HEK293T (cell line): ENCODE measurements around the gene ZSCAN20.

Source experiments
- ARNT ChIP-seq: fragments of 450-650 bp; IDR thresholded peaks from 2 replicates; pipeline ENCODE4 v1.6.1; 2017; ENCODE audit warnings: mild to moderate bottlenecking
- BHLHE40 ChIP-seq: fragments of 450-650 bp; IDR thresholded peaks from 2 replicates; pipeline ENCODE4 v1.6.1; 2016; ENCODE audit warnings: mild to moderate bottlenecking, moderate library complexity, borderline replicate concordance
- CTBP1 ChIP-seq: fragments of 450-650 bp; IDR thresholded peaks from 2 replicates; pipeline ENCODE4 v1.6.1; 2016; ENCODE audit warnings: borderline replicate concordance
- ELF4 ChIP-seq: fragments of 450-650 bp; IDR thresholded peaks from 2 replicates; pipeline ENCODE4 v1.6.1; 2017; ENCODE audit warnings: antibody characterized with exemption
- FOXA1 ChIP-seq: fragments of 450-650 bp; IDR thresholded peaks from 2 replicates; pipeline ENCODE4 v1.6.1; 2016; ENCODE audit warnings: mild to moderate bottlenecking
- FOXM1 ChIP-seq: fragments of 450-650 bp; IDR thresholded peaks from 2 replicates; pipeline ENCODE4 v1.6.1; 2017; ENCODE audit warnings: mild to moderate bottlenecking, borderline replicate concordance
- HDGF ChIP-seq: fragments of 450-650 bp; IDR thresholded peaks from 2 replicates; pipeline ENCODE4 v1.6.1; 2017; ENCODE audit warnings: antibody characterized with exemption, borderline replicate concordance
- L3MBTL2 ChIP-seq: fragments of 450-650 bp; conservative IDR thresholded peaks from 2 replicates; pipeline ENCODE4 v1.6.1; 2016; ENCODE audit warnings: mild to moderate bottlenecking
- LEF1 ChIP-seq: fragments of 450-650 bp; IDR thresholded peaks from 2 replicates; pipeline ENCODE4 v1.6.1; 2017; ENCODE audit warnings: mild to moderate bottlenecking, borderline replicate concordance
- NFRKB ChIP-seq: fragments of 450-650 bp; IDR thresholded peaks from 2 replicates; pipeline ENCODE4 v1.6.1; 2016; ENCODE audit warnings: mild to moderate bottlenecking, moderate library complexity
- SP1 ChIP-seq: fragments of 450-650 bp; IDR thresholded peaks from 2 replicates; pipeline ENCODE4 v1.6.1; 2017
- TARDBP ChIP-seq: fragments of 450-650 bp; IDR thresholded peaks from 2 replicates; pipeline ENCODE4 v1.6.1; 2016
- ZNF384 ChIP-seq: fragments of 450-650 bp; IDR thresholded peaks from 2 replicates; pipeline ENCODE4 v1.6.1; 2016
- TF ChIP-seq, protein P1 (sequence below): fragments of 450-650 bp; IDR thresholded peaks from 2 replicates; pipeline ENCODE4 v1.6.1; 2016

DNA sequence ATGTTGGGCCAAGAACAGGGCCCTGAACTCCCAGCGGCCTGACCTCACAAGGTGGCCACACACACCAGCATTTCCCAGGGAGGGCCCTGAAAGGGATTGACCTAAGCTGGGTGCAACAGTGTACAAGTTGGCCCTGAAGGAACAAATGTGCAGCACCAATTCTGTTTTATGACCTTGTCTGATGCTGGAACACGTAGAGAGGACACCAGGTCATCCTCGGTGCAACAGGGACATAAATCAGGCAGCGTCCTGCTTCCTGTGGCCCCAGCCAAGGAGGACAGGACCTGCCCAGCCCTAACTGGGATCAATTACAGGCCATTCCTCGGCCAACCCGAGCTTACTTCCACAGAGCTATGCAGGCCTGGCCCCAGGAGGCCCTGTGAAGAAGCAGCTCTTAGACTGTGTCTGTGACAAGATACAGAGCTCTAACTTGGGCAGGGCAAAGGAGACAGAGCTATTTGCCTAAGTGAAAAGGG, 28.7 kb upstream of the ZSCAN20 start:
- TF ChIP-seq FOXM1, result no peak
- TF ChIP-seq HDGF, result no peak
- TF ChIP-seq NFRKB, result no peak
- no peak for TF ChIP-seq CTBP1
- TF ChIP-seq ELF4, result no peak
- TF ChIP-seq TARDBP, result no peak
- no peak for TF ChIP-seq SP1
- TF ChIP-seq FOXA1, result no peak
- TF ChIP-seq ARNT, result no peak
- TF ChIP-seq LEF1, result no peak
- TF ChIP-seq L3MBTL2, result no peak
- TF ChIP-seq, protein P1, sequence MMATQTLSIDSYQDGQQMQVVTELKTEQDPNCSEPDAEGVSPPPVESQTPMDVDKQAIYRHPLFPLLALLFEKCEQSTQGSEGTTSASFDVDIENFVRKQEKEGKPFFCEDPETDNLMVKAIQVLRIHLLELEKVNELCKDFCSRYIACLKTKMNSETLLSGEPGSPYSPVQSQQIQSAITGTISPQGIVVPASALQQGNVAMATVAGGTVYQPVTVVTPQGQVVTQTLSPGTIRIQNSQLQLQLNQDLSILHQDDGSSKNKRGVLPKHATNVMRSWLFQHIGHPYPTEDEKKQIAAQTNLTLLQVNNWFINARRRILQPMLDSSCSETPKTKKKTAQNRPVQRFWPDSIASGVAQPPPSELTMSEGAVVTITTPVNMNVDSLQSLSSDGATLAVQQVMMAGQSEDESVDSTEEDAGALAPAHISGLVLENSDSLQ, result peak; percentile 46; the same call in 1 of the 2 replicates
- TF ChIP-seq ZNF384, result no peak
- no peak for TF ChIP-seq BHLHE40
